ENCODE results near the gene POF1B.

Gene POF1B, protein sequence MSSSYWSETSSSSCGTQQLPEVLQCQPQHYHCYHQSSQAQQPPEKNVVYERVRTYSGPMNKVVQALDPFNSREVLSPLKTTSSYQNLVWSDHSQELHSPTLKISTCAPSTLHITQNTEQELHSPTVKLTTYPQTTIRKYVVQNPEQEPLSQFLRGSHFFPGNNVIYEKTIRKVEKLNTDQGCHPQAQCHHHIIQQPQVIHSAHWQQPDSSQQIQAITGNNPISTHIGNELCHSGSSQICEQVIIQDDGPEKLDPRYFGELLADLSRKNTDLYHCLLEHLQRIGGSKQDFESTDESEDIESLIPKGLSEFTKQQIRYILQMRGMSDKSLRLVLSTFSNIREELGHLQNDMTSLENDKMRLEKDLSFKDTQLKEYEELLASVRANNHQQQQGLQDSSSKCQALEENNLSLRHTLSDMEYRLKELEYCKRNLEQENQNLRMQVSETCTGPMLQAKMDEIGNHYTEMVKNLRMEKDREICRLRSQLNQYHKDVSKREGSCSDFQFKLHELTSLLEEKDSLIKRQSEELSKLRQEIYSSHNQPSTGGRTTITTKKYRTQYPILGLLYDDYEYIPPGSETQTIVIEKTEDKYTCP

DNA sequence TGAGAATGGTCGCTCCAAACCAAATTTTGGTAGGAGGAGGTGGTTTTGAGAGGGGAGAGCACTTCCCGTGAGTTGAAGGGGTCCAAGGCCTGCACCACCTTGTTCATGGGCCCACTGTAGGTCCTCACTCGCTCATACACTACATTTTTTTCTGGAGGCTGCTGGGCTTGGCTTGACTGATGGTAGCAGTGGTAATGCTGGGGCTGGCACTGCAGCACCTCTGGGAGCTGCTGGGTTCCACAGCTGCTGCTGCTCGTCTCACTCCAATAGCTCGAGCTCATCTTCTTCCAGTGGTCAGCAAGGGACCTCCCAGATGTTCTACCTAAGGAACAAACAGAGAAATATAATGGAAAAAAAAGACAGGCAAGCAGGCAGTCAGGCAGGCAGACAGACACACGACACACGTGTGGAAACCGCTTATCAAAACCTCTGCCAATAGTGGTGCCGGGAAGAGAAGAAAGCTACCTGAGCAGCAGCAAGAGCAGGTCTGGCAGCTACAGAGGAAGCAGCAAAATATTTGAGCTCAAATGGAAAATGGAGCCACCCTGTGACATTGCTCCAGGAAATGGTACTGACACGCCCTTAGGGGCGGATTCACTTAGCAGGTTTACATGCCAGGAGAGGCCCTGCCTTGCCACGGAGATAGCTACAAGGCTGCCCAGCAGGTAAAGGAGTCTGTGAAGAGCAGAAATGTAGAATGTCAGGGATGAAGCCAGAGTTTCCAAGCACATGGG lies at the start of gene POF1B:
POF1B (minus strand) TSS at position 492 of the 734 bp plus-strand sequence; CDS start at position 281, 211 bp downstream.
- no peak within 1 kb of the TSS for H3K4me3 ChIP-seq (replicated peaks; ENCODE audit: low read depth, low read length)
- no peak for DNase-seq (ENCODE audit: extremely low read depth, low read depth)
- TF ChIP-seq, protein P1, sequence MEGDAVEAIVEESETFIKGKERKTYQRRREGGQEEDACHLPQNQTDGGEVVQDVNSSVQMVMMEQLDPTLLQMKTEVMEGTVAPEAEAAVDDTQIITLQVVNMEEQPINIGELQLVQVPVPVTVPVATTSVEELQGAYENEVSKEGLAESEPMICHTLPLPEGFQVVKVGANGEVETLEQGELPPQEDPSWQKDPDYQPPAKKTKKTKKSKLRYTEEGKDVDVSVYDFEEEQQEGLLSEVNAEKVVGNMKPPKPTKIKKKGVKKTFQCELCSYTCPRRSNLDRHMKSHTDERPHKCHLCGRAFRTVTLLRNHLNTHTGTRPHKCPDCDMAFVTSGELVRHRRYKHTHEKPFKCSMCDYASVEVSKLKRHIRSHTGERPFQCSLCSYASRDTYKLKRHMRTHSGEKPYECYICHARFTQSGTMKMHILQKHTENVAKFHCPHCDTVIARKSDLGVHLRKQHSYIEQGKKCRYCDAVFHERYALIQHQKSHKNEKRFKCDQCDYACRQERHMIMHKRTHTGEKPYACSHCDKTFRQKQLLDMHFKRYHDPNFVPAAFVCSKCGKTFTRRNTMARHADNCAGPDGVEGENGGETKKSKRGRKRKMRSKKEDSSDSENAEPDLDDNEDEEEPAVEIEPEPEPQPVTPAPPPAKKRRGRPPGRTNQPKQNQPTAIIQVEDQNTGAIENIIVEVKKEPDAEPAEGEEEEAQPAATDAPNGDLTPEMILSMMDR (IDR thresholded peaks at IDR 0.05; ENCODE audit: low read depth, low read length, missing control alignments) = no peak

DNA sequence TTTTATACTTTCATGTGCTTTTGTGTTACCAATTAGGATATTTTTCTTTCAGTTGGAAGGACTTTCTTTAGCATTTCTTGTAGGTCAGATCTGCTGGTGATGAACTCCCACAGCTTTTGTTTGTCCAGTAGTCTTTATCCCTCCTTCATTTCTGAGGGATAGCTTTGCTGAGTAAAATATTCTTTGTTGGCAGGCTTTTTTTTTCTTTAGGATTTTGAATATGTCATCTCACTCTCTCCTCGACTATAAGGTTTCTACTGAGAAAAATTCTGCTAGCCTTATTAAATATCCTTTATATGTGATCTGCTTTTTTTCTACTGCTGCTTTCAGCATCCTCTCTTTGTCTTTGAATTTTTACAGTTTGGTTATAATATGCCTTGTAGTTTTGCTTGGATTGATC lies 49.6 kb upstream of the POF1B start:
- no peak for DNase-seq (ENCODE audit: extremely low read depth, low read depth)
- TF ChIP-seq, protein P1 (IDR thresholded peaks at IDR 0.05; ENCODE audit: low read depth, low read length, missing control alignments) = no peak
- H3K4me3 ChIP-seq (replicated peaks; ENCODE audit: low read depth, low read length) = no peak overlapping the region

DNA sequence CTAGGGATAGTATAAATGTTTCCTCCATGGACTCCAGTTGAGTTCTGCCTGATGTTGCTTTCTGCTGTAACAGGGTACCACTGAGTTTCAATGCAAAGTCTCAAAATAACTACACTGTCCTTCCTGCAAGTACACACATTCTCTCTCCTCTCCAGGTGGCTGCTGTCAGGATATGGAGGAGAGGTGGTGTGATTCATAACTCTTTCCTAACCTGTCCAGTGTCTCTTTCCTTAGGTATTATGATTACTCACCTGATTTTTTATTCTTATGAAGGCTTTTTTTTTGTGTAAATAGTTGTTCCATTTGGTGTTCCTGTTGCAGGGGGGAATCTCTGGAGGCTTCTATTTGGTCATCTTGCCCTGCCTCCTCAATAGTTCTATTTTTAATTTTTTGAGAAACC lies 39.8 kb upstream of the POF1B start:
- DNase-seq (ENCODE audit: extremely low read depth, low read depth) = no peak
- H3K4me3 ChIP-seq (replicated peaks; ENCODE audit: low read depth, low read length) = no peak overlapping the region
- TF ChIP-seq, protein P1 (IDR thresholded peaks at IDR 0.05; ENCODE audit: low read depth, low read length, missing control alignments) = no peak

DNA sequence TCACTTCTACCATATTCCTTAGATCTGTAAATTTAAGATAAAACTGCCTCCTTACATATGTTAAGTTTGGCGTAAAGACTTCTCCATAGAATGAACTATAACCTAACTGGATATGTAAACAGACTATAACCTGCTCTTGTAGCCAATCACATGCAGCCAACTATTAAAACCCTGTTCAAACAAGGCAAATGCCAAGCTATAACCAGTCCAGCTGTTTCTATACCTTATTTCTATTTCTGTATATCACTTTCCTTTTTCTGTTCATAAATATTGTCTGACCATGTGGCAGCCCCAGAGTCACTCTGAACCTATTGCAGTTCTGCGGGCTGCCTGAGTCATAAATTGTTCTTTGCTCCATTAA lies 12.4 kb upstream of the POF1B start:
- no peak overlapping the region for H3K4me3 ChIP-seq (replicated peaks; ENCODE audit: low read depth, low read length)
- DNase-seq (ENCODE audit: extremely low read depth, low read depth) = no peak
- TF ChIP-seq, protein P1 (IDR thresholded peaks at IDR 0.05; ENCODE audit: low read depth, low read length, missing control alignments) = no peak

DNA sequence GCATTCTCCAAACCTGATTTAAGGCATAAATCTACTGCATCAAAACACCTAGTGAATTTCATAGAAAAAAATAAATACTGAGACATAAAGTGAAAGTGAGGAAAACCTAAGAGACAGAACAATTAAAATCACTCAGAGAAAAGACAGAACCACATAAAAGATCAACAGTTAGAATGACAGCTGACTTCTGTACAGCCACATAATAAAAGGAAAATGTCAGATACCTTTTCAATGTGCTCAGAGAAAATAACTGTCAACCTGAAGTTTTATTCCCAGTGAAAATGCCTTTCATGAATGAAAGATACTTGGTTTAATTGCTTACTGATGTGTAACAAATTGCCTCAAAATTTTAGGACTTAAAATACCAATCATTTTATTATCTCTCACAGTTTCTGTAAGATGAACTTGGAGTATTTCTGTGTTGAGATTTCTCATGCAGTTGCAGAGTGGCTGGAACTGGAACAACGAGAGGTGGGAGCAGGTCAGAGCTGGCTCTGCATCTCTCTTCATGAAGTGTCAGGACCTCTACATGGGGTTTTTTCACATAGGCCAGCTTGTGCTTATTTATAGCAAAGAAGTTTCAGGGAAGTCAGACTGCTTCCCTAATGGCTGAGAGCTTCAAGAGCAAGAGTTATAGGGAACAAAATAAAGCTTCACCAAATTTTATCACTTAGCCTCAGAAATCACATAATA lies 11.9 kb upstream of the POF1B start:
- no peak for DNase-seq (ENCODE audit: extremely low read depth, low read depth)
- TF ChIP-seq, protein P1 (IDR thresholded peaks at IDR 0.05; ENCODE audit: low read depth, low read length, missing control alignments) = no peak

DNA sequence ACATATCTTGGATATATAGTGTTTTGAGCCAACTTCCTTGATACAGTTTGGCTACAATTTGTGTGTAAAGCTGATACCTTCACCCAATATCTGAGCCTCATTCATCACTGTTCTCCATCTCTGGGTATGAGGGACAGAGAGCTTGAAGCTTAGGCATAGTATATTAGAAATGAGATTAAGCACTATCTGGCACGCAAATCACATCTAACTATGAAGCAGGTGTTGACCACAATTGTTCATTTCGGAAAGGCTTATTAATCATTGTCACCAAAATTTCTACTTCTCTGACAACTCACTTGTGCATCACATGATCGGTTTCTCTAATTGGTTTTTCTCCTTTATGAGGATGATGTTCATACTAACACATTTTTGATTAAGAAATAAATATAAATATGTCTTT lies 2.1 kb upstream of the POF1B start:
- no peak for DNase-seq (ENCODE audit: extremely low read depth, low read depth)
- H3K4me3 ChIP-seq (replicated peaks; ENCODE audit: low read depth, low read length) = no peak overlapping the region
- TF ChIP-seq, protein P1 (IDR thresholded peaks at IDR 0.05; ENCODE audit: low read depth, low read length, missing control alignments) = no peak

More for the DNA sequence above, 11.9 kb upstream of the POF1B start:
- no peak overlapping the region for H3K4me3 ChIP-seq (replicated peaks; ENCODE audit: low read depth, low read length)
